Measurements from ENCODE around the gene KLHL26.

Gene KLHL26

DNA sequence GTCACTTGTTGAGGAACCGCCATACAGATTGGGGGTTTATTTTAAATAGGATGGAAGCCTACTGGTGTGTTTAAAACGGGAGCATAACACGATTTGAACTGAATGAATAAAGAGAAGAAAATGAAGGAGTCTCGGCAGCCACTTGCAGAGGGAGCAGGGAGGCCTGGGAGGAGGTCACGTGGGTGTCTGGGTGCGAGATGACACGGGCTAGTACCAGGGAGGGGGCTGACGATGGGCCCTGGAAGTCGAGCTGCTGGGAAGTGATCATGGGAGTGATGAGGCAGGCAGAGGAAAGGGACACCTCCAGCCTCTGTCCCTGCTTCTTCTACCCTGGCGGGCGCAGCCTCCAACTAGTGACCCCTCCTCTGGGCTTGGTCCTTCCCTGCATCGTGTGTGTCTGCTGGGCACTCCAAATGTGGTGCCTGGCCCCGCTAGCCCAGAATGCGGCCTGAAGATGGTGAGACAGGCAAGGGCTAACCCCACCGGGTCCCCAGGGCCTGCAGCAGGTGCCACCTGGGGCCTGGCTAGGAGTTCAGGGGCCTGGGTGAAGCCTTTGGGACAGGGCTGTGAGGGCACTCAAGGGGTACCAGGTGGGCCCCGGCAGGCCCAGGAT lies 82.1 kb downstream of the KLHL26 start:
- no peak overlapping the region for H3K4me3 ChIP-seq
- TF ChIP-seq, protein P1, sequence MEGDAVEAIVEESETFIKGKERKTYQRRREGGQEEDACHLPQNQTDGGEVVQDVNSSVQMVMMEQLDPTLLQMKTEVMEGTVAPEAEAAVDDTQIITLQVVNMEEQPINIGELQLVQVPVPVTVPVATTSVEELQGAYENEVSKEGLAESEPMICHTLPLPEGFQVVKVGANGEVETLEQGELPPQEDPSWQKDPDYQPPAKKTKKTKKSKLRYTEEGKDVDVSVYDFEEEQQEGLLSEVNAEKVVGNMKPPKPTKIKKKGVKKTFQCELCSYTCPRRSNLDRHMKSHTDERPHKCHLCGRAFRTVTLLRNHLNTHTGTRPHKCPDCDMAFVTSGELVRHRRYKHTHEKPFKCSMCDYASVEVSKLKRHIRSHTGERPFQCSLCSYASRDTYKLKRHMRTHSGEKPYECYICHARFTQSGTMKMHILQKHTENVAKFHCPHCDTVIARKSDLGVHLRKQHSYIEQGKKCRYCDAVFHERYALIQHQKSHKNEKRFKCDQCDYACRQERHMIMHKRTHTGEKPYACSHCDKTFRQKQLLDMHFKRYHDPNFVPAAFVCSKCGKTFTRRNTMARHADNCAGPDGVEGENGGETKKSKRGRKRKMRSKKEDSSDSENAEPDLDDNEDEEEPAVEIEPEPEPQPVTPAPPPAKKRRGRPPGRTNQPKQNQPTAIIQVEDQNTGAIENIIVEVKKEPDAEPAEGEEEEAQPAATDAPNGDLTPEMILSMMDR (IDR thresholded peaks at IDR 0.05), result no peak
- no peak overlapping the region for H3K27ac ChIP-seq
- DNase-seq (ENCODE audit: low spot score), result no peak

DNA sequence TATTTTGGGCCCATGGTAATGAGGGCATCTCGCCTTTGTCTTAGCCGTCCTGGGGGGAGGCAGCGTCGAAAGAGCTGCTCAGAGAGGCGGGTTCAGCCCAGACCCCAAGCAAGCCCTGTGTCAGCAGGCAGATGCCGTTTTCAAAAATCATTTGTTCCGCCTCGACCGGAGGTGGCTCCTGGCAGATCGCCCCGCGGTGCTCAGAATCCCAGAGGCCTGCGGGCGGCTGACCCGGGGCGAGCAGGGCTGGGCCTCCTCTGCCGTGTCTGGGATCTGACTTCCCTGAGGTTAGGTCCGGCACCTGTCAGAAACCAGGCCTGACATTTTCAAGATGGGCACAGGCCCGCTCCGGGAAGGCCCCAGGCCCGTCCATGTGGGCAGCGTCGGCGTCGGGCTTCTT lies 82.7 kb downstream of the KLHL26 start:
- Histone ChIP-seq H3K27ac (no peak overlapping the region), H3K4me3 (no peak overlapping the region)
- no peak for DNase-seq (ENCODE audit: low spot score)
- TF ChIP-seq, protein P1 (IDR thresholded peaks at IDR 0.05), result no peak
